ENCODE measurements around the gene JUNB. TPM values are rescaled to one million over a fixed set of nuclear protein-coding genes. Genes with fewer than 3 reads are reported as not detected.

The JUNB gene
- 219 TPM for total RNA-seq

DNA sequence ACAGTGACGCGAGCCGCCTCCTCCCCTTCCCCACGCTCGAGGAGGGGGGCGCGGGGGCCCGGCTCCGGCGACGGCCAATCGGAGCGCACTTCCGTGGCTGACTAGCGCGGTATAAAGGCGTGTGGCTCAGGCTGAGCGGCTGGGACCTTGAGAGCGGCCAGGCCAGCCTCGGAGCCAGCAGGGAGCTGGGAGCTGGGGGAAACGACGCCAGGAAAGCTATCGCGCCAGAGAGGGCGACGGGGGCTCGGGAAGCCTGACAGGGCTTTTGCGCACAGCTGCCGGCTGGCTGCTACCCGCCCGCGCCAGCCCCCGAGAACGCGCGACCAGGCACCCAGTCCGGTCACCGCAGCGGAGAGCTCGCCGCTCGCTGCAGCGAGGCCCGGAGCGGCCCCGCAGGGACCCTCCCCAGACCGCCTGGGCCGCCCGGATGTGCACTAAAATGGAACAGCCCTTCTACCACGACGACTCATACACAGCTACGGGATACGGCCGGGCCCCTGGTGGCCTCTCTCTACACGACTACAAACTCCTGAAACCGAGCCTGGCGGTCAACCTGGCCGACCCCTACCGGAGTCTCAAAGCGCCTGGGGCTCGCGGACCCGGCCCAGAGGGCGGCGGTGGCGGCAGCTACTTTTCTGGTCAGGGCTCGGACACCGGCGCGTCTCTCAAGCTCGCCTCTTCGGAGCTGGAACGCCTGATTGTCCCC, at the start of gene JUNB:
Gene JUNB (plus strand): TSS at position 142 of the 706 bp plus-strand sequence. CDS start 286 bp downstream, at position 428.

DNA sequence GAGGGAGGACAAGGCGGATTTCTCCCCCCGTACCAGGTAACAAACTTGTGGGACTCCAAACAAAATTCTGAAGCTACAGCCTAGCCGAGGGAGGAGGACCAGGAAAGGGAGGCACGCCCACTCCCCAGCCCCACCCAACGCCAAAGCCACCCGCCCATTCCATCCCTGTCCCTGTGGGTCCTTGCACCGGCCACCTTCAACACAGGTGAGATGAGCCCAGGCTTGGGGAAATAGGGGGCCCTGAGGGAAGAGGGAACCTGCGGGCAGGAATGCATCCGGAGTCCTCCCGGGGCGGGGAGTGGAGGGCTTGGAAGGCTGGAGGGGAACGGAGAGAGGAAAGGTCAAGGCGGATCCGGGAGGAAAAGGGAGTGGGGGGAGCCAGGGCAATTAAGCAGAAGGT, 39.7 kb upstream of the JUNB start, which contains the start of gene BEST2:
Gene BEST2 (plus strand): TSS at position 157 of the 400 bp plus-strand sequence. CDS start 802 bp downstream, outside the sequence.

DNA sequence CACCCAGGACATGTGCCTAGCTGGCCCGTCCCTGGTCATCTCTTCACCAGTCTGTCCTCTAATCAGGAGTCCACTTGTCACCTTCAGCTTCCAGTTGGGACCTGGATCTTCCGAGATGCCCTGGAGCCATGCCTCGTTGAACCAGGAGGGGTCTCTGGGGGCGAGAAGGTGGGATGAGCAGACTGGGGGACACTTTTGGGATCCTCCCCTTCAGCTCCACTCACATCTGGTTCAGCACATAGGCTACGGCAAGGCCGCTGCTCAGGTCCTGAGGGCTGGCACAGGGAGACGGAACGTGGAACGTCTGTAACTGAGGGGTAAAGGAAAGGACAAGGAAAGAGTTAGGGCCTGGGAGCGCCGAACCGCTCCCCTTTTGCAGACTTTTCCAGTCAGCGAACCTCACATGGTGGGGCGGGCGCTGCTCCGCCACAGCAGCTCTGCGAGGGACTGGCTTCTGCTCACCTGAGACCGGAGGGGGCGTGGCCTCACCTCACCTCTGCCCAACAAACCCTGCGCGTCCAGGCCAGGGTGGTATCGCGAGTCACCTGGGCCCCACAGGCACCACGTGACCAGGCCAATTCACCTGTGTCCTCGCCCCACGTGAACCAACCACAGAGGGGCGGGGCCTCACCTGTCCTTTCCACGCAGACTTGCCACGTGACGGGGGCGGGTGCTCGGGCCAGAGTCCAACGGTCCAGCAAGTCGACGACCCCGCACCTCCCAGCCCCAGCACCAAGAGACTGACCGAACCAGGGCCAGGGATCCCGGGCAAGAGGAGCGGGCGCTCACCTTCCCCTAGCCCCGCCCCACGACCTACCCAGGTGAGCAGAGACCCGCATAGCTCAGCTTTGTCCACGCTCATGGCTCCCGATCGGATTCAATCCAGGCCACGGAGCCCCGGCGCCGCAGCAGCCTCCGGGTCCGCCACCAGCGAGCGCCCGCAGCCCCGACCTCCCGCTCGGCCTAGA, 16.4 kb upstream of the JUNB start, which contains the start of gene HOOK2:
Gene HOOK2 (minus strand): TSS at position 965 of the 968 bp plus-strand sequence. CDS start 103 bp downstream, at position 862.

DNA sequence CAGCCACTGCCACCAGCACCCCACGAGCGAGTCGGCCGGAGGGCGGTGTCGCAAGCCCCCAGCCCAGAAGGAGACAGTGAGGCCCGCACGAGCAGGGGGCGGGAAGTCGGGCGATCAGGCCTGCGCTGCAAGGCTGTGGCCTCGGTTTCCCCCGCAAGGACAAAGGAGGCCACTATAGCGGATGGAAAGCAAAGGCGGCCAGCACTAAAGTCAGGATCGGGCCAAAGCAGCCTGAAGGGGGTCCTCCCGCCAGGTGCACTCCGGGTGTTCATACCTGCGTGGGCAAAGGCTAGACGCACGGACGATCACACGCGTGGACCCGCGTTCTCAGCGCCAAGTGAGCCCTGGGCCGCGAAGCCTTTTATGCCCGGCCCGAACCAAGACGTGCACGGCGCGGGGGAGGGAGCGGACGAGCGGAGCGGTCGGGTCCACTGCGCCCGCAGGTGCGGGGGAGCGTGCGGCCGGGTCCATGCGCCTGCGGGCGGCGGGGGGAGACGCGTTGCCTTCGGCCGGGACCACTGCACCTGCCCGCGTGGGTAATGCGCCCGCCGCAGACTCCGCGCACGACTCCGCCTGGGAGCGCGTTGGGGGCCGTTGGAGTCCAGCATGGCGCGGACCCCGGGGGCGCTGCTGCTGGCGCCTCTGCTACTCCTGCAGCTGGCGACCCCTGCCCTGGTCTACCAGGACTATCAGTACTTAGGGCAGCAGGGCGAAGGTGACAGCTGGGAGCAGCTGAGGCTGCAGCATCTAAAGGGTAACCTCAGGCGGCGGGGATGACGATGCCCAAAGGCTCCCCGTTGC, 10.4 kb downstream of the JUNB start, which contains the start of the genes PRDX2 and THSD8:
Gene PRDX2 (minus strand): TSS at position 335 of the 801 bp plus-strand sequence. CDS start 539 bp downstream, outside the sequence.
Gene THSD8 (plus strand): TSS at position 604 of the 801 bp plus-strand sequence. CDS start 3 bp downstream, at position 607.

DNA sequence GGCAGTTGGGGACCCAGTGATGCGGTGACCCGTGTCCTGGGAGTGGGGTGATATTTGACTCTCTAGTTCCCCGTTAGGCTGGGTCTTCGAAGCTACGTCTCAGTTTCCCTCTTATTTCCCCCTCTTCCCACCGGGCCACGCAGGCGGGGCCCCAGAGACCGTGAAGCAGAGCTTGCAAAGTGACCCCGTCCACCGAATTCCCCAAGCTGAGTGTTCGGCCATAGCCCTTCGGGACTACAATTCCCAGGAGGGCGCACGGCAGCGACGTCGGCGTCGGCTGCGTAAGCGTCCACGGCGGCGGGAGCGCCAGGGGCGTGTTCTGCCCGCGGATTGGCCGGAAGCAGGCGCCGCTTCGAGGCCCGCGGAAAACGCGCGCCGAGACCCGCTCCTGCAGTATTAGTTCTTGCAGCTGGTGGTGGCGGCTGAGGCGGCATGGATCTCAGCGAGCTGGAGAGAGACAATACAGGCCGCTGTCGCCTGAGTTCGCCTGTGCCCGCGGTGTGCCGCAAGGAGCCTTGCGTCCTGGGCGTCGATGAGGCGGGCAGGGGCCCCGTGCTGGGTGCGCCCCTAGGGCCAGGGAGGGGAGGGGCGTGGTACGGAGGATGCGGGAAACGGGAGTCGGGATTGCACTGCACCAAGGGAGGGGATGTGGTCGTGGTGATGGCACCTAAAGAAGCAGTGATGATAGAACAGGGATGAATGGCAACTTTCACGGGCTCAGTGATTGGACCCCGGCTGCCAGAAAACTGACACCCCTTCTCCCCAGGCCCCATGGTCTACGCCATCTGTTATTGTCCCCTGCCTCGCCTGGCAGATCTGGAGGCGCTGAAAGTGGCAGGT, 15.2 kb downstream of the JUNB start, which contains the start of gene RNASEH2A:
Gene RNASEH2A (plus strand): TSS at position 343 of the 840 bp plus-strand sequence. CDS start 90 bp downstream, at position 433.

DNA sequence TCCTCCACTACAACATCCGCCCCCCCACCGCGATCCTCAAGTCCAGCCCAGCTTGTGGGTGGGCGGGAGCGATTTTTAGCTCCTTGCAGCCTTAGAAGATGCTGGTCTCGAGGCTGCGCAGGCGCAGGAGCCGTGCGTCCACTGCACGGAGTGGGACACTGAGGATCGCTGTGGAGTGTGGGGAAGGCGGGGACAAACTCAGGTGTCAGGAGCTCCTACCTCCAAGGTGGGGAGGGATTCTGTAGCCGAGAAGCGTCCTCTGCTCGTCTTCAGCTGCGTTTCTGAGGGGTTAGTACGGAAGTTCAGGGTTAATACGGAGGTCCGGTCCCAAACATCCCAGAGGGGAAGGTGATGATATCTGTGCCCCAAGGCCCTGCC, 43.3 kb downstream of the JUNB start, which contains the start of gene RTBDN:
Gene RTBDN (minus strand): TSS at position 14 of the 378 bp plus-strand sequence. CDS start 4,600 bp downstream, outside the sequence.

DNA sequence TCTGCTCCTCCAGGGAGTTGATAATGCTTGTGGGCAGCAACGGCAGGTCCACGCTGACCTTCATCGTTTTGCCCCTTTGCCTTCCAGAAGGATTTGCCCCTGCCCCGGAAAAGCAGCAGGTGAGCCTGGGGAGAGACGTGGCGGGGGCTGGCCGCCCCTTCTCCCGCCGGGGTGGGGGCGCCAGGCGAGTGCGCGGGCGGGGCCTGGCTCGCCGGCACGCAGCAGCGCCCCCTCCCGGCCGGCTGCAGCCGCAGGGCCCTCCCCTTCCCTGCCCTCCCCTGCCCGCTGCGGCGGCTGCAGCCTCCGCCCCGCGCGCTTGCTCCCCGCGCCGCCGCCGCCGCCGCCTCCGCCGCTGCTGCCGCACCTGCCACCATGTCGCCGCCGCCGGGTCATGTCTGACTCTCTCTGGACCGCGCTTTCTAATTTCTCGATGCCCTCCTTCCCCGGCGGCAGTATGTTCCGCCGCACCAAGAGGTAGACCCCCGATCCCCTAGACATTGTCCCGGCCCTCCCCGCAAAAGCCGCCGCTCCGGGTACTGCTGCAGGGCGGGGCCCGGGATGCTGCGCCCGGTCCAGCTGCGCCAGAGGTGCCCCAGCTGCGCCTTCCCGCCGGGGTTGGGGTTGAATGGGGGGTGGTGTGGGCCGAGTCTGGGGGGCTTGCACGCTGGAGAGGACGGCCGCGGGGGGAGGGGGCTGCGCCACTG, 47.0 kb downstream of the JUNB start, which contains the start of gene MAST1:
Gene MAST1 (plus strand): TSS at position 334 of the 704 bp plus-strand sequence. CDS start 58 bp downstream, at position 392.

Small RNA genes lying within 50 kb of the gene (small RNA-seq; reads per million reads assigned to genes)
- gene MIR5684 (ENCODE audit: low replicate concordance): not detected

Other genes starting within 250 kb of the JUNB start
- 24.9 TPM for gene ZNF564, start 240.0 kb upstream of the JUNB start, total RNA-seq
- gene ZNF490, start 180.7 kb upstream of the JUNB start, total RNA-seq: 11.2 TPM
- gene ZNF791, start 180.6 kb upstream of the JUNB start, total RNA-seq: 21.5 TPM
- 52.4 TPM for gene MAN2B1, start 124.7 kb upstream of the JUNB start, total RNA-seq
- gene WDR83, start 124.7 kb upstream of the JUNB start, total RNA-seq: 12.7 TPM
- 85.2 TPM for gene DHPS, start 109.6 kb upstream of the JUNB start, total RNA-seq
- not detected for gene GNG14, start 103.5 kb upstream of the JUNB start, total RNA-seq
- 13.4 TPM for gene FBXW9, start 94.9 kb upstream of the JUNB start, total RNA-seq
- gene TNPO2, start 67.6 kb upstream of the JUNB start, total RNA-seq: 75.0 TPM
- 87.8 TPM for gene TRIR, start 56.8 kb upstream of the JUNB start, total RNA-seq
- 48.2 TPM for gene GET3, start 54.0 kb upstream of the JUNB start, total RNA-seq
- gene BEST2, start 39.7 kb upstream of the JUNB start, total RNA-seq: not detected
- 55.4 TPM for gene HOOK2, start 15.9 kb upstream of the JUNB start, total RNA-seq
- gene PRDX2, start 10.3 kb downstream of the JUNB start, total RNA-seq: 324 TPM
- not detected for gene THSD8, start 10.6 kb downstream of the JUNB start, total RNA-seq
- 14.4 TPM for gene RNASEH2A, start 15.1 kb downstream of the JUNB start, total RNA-seq
- gene RTBDN, start 43.1 kb downstream of the JUNB start, total RNA-seq: not detected
- gene MAST1, start 47.0 kb downstream of the JUNB start, total RNA-seq: 1.1 TPM
- gene DNASE2, start 90.0 kb downstream of the JUNB start, total RNA-seq: 15.4 TPM
- gene KLF1, start 95.7 kb downstream of the JUNB start, total RNA-seq: 7.1 TPM
- gene GCDH, start 99.7 kb downstream of the JUNB start, total RNA-seq: 45.0 TPM
- gene SYCE2, start 127.8 kb downstream of the JUNB start, total RNA-seq: 1.4 TPM
- gene FARSA, start 142.2 kb downstream of the JUNB start, total RNA-seq: 49.1 TPM
- 525 TPM for gene CALR, start 147.1 kb downstream of the JUNB start, total RNA-seq
- 77.2 TPM for gene RAD23A, start 154.4 kb downstream of the JUNB start, total RNA-seq
- 19.3 TPM for gene GADD45GIP1, start 165.7 kb downstream of the JUNB start, total RNA-seq
- not detected for gene DAND5, start 178.1 kb downstream of the JUNB start, total RNA-seq
- gene NFIX, start 204.0 kb downstream of the JUNB start, total RNA-seq: 48.9 TPM

All from metanephros (tissue), 2 donors.